K562 (cell line): ENCODE data around the gene MICU1. TPM values are rescaled to one million over a fixed set of nuclear protein-coding genes. Genes with fewer than 3 reads are reported as not detected.

ENCODE experiments used
- CC2D1A ChIP-seq: fragments of 450-650 bp; IDR thresholded peaks from 2 replicates; pipeline ENCODE4 v1.6.1; 2017; ENCODE audit warnings: mild to moderate bottlenecking
- DACH1 ChIP-seq: fragments of 450-650 bp; IDR thresholded peaks from 2 replicates; pipeline ENCODE4 v1.6.1; 2018; ENCODE audit not compliant: partially characterized antibody
- ELF1 ChIP-seq: fragments of 200-800 bp; sonication (Bioruptor generic); IDR thresholded peaks from 2 replicates; pipeline ENCODE4 v1.6.1; 2016; ENCODE audit warnings: missing genetic modification characterization, missing compliant biosample characterization
- HNRNPLL ChIP-seq: fragments of 200-400 bp; formaldehyde crosslinking; IDR thresholded peaks from 2 replicates; pipeline ENCODE4 v1.6.1; 2017; ENCODE audit warnings: low read length, low read depth, mild to moderate bottlenecking; ENCODE audit not compliant: poor library complexity, severe bottlenecking
- KAT8 ChIP-seq: fragments of 450-650 bp; IDR thresholded peaks from 2 replicates; pipeline ENCODE4 v1.6.1; 2016; ENCODE audit warnings: low read depth, mild to moderate bottlenecking
- MTF1 ChIP-seq: fragments of 250-450 bp; sonication (Bioruptor Pico); IDR thresholded peaks from 2 replicates; pipeline ENCODE4 v1.9.0; 2021; ENCODE audit warnings: moderate library complexity, mild to moderate bottlenecking, inconsistent platforms, borderline replicate concordance
- SMAD1 ChIP-seq: fragments of 150-350 bp; IDR thresholded peaks from 2 replicates; pipeline ENCODE4 v1.6.1; 2014; ENCODE audit warnings: low read length, low read depth; ENCODE audit not compliant: partially characterized antibody
- TAL1 ChIP-seq: fragments of 450-650 bp; IDR thresholded peaks from 2 replicates; pipeline ENCODE4 v1.6.1; 2016; ENCODE audit warnings: mild to moderate bottlenecking
- ZNF134 ChIP-seq: fragments of 250-450 bp; sonication (Bioruptor Pico); conservative IDR thresholded peaks from 2 replicates; pipeline ENCODE4 v1.4.0; 2020
- ZNF146 ChIP-seq: IDR thresholded peaks from one replicate; pipeline ENCODE4 v1.6.1; 2018; ENCODE audit warnings: missing compliant biosample characterization; ENCODE audit not compliant: unreplicated experiment
- ZNF184 ChIP-seq: sonication (generic); formaldehyde crosslinking; IDR thresholded peaks from 2 replicates; pipeline ENCODE4 v1.5.0; 2020; ENCODE audit warnings: missing genetic modification reagents
- ZNF695 ChIP-seq: fragments of 450-650 bp; formaldehyde crosslinking; IDR thresholded peaks from 2 replicates; pipeline ENCODE4 v1.4.0; 2020; ENCODE audit warnings: mild to moderate bottlenecking, moderate library complexity
- polyA plus RNA-seq, 8 experiments: library from polyadenylated mRNA; depleted of rRNA in 4 of 8; stranded (reverse) in 5 of 8; unstranded in 3 of 8; fragments of >200 nt; fragmentation: Nextera tagmentation in 2 of 8; fragmentation: Illumina TruSeq in 1 of 8; extraction: Ambion mirVana in 2 of 8; extraction: Trizol in 1 of 8; gene quantifications; 2 replicates each; pipeline versions ENCODE4 v1.2.1 to v1.2.3, GENCODE V29; 2011 to 2014; ENCODE audit warnings: inconsistent platforms in 1 of 8, missing spikeins in 1 of 8
- total RNA-seq, 7 experiments: library from RNA; depleted of rRNA in 6 of 7; stranded (reverse); fragments of >200 nt in 6 of 7; fragmentation: Illumina TruSeq in 2 of 7; extraction: Trizol in 2 of 7; gene quantifications; 2 replicates each; pipeline versions ENCODE4 v1.2.1 to v1.2.3, GENCODE V29; 2011 to 2021; ENCODE audit warnings: low replicate concordance in 1 of 7
- TF ChIP-seq, protein P1 (sequence below): sonication (generic); formaldehyde crosslinking; IDR thresholded peaks from 2 replicates; pipeline ENCODE4 v1.8.0; 2022; ENCODE audit warnings: mild to moderate bottlenecking, missing genetic modification reagents, borderline replicate concordance
- TF ChIP-seq, protein P2 (sequence below), 2 experiments: IDR thresholded peaks; 2 replicates each; pipeline ENCODE4 v1.6.1; 2012; ENCODE audit warnings: improper control_type of control experiment in 2 of 2, low read depth in 2 of 2, low read length in 2 of 2, borderline replicate concordance in 1 of 2
- TF ChIP-seq, protein P3 (sequence below): fragments of 450-650 bp; IDR thresholded peaks from 2 replicates; pipeline ENCODE4 v1.6.1; 2017; ENCODE audit warnings: antibody characterized with exemption
- TF ChIP-seq, protein P4 (sequence below): fragments of 250-450 bp; sonication (Bioruptor Pico); IDR thresholded peaks from 2 replicates; pipeline ENCODE4 v1.8.0; 2021; ENCODE audit warnings: moderate library complexity, mild to moderate bottlenecking, inconsistent platforms
- TF ChIP-seq, protein P5 (sequence below): fragments of 250-450 bp; sonication (Bioruptor Pico); IDR thresholded peaks from 2 replicates; pipeline ENCODE4 v1.8.0; 2022; ENCODE audit warnings: moderate library complexity, mild to moderate bottlenecking, inconsistent platforms

The MICU1 gene
- total and polyA plus RNA-seq, 9 of the 15 experiments (the other 6 are each of a cell fraction or from before 2014, with no cell fraction given) = 29.3 to 76.8 (median 48.4) TPM

DNA sequence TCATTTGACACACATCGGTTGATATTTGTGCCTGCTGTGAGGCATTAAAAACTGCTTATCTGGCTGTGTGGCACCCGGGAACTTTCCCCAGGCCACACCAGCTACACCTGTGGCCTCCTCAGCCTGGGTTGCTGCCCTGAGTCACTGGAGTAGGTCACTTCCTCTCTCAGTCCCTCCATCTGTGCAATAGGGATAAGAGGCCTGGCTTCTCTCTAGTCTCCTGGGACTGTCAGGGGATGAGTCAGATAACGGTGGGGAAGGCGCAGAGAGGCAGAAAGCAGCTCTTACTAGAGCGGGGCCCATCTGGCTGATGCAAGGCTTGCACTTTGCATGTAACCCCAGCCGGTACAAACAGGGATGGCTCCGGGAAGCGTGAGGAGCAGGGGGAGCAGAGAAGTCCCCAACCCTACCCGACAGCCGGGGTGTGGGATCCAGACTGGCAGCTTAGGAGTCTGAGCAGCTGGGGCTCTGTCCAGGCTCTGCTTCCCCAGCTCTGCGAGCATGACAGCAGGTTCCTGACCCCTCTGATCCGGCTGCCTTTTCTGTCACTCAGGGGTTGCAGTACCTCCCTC is 305.1 kb downstream of the MICU1 start (continued):
- TF ChIP-seq KAT8 = no peak
- TF ChIP-seq HNRNPLL = peak; percentile 54
- TF ChIP-seq, protein P1, sequence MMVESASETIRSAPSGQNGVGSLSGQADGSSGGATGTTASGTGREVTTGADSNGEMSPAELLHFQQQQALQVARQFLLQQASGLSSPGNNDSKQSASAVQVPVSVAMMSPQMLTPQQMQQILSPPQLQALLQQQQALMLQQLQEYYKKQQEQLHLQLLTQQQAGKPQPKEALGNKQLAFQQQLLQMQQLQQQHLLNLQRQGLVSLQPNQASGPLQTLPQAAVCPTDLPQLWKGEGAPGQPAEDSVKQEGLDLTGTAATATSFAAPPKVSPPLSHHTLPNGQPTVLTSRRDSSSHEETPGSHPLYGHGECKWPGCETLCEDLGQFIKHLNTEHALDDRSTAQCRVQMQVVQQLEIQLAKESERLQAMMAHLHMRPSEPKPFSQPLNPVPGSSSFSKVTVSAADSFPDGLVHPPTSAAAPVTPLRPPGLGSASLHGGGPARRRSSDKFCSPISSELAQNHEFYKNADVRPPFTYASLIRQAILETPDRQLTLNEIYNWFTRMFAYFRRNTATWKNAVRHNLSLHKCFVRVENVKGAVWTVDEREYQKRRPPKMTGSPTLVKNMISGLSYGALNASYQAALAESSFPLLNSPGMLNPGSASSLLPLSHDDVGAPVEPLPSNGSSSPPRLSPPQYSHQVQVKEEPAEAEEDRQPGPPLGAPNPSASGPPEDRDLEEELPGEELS (CRISPR knock-in tag) = peak; percentile 82
- TF ChIP-seq DACH1 = peak; percentile 85
- TF ChIP-seq TAL1 = peak; percentile 98
- TF ChIP-seq ELF1 (tag) = peak; percentile 86
- no peak for TF ChIP-seq MTF1 (CRISPR knock-in tag)
- TF ChIP-seq ZNF134 (CRISPR knock-in tag) = 0 out of 2 replicates have a peak, but pooled peaks have one; percentile 29
- TF ChIP-seq SMAD1 = no peak
- TF ChIP-seq CC2D1A = peak; percentile 98
- no peak for TF ChIP-seq ZNF184 (CRISPR knock-in tag)
- TF ChIP-seq ZNF695 = no peak
- TF ChIP-seq, protein P2, sequence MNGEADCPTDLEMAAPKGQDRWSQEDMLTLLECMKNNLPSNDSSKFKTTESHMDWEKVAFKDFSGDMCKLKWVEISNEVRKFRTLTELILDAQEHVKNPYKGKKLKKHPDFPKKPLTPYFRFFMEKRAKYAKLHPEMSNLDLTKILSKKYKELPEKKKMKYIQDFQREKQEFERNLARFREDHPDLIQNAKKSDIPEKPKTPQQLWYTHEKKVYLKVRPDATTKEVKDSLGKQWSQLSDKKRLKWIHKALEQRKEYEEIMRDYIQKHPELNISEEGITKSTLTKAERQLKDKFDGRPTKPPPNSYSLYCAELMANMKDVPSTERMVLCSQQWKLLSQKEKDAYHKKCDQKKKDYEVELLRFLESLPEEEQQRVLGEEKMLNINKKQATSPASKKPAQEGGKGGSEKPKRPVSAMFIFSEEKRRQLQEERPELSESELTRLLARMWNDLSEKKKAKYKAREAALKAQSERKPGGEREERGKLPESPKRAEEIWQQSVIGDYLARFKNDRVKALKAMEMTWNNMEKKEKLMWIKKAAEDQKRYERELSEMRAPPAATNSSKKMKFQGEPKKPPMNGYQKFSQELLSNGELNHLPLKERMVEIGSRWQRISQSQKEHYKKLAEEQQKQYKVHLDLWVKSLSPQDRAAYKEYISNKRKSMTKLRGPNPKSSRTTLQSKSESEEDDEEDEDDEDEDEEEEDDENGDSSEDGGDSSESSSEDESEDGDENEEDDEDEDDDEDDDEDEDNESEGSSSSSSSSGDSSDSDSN (IDR thresholded peaks at IDR 0.05; ENCODE audit: borderline replicate concordance in 1 of 2, low read depth in 2 of 2, low read length in 2 of 2) = peak; percentile 96; a peak in 2 of 4 replicates
- TF ChIP-seq, protein P3, sequence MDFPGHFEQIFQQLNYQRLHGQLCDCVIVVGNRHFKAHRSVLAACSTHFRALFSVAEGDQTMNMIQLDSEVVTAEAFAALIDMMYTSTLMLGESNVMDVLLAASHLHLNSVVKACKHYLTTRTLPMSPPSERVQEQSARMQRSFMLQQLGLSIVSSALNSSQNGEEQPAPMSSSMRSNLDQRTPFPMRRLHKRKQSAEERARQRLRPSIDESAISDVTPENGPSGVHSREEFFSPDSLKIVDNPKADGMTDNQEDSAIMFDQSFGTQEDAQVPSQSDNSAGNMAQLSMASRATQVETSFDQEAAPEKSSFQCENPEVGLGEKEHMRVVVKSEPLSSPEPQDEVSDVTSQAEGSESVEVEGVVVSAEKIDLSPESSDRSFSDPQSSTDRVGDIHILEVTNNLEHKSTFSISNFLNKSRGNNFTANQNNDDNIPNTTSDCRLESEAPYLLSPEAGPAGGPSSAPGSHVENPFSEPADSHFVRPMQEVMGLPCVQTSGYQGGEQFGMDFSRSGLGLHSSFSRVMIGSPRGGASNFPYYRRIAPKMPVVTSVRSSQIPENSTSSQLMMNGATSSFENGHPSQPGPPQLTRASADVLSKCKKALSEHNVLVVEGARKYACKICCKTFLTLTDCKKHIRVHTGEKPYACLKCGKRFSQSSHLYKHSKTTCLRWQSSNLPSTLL = no peak
- TF ChIP-seq, protein P4, sequence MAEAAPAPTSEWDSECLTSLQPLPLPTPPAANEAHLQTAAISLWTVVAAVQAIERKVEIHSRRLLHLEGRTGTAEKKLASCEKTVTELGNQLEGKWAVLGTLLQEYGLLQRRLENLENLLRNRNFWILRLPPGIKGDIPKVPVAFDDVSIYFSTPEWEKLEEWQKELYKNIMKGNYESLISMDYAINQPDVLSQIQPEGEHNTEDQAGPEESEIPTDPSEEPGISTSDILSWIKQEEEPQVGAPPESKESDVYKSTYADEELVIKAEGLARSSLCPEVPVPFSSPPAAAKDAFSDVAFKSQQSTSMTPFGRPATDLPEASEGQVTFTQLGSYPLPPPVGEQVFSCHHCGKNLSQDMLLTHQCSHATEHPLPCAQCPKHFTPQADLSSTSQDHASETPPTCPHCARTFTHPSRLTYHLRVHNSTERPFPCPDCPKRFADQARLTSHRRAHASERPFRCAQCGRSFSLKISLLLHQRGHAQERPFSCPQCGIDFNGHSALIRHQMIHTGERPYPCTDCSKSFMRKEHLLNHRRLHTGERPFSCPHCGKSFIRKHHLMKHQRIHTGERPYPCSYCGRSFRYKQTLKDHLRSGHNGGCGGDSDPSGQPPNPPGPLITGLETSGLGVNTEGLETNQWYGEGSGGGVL (CRISPR knock-in tag) = no peak
- TF ChIP-seq, protein P5, sequence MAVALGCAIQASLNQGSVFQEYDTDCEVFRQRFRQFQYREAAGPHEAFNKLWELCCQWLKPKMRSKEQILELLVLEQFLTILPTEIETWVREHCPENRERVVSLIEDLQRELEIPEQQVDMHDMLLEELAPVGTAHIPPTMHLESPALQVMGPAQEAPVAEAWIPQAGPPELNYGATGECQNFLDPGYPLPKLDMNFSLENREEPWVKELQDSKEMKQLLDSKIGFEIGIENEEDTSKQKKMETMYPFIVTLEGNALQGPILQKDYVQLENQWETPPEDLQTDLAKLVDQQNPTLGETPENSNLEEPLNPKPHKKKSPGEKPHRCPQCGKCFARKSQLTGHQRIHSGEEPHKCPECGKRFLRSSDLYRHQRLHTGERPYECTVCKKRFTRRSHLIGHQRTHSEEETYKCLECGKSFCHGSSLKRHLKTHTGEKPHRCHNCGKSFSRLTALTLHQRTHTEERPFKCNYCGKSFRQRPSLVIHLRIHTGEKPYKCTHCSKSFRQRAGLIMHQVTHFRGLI (CRISPR knock-in tag) = peak; percentile 77
- no peak for TF ChIP-seq ZNF146 (CRISPR knock-in tag)
